Nephron progenitor cell (in vitro differentiated cells): ENCODE results near the gene OR13H1.
A peak's percentile ranks its signal among the peaks of the same experiment; 100 is the strongest.

ENCODE experiments used
- DNase-seq: peaks from one replicate; pipeline ENCODE4 v3.0.0; 2021
- H3K27ac Mint-ChIP-seq: 2 replicates; pipeline ENCODE4 v1.8.0; 2021; ENCODE audit warnings: mild to moderate bottlenecking, moderate library complexity, mixed read lengths
- H3K27me3 Mint-ChIP-seq: 2 replicates; pipeline ENCODE4 v1.8.0; 2021; ENCODE audit warnings: mild to moderate bottlenecking, low read depth, mixed read lengths; ENCODE audit not compliant: poor library complexity
- H3K36me3 Mint-ChIP-seq: 2 replicates; pipeline ENCODE4 v1.8.0; 2021; ENCODE audit warnings: low read depth, mixed read lengths
- H3K4me1 Mint-ChIP-seq: 2 replicates; pipeline ENCODE4 v1.8.0; 2021; ENCODE audit warnings: mixed read lengths
- H3K4me3 Mint-ChIP-seq: 2 replicates; pipeline ENCODE4 v1.8.0; 2021; ENCODE audit warnings: mild to moderate bottlenecking, moderate library complexity, mixed read lengths
- H3K9me3 Mint-ChIP-seq: 2 replicates; pipeline ENCODE4 v1.8.0; 2021; ENCODE audit warnings: mild to moderate bottlenecking, moderate library complexity, mixed read lengths
- TF ChIP-seq, protein P1 (sequence below): fragments of 200-600 bp; sonication (generic); IDR thresholded peaks from 2 replicates; pipeline ENCODE4 v1.5.0; 2021; ENCODE audit warnings: antibody characterized with exemption

OR13H1 gene

DNA sequence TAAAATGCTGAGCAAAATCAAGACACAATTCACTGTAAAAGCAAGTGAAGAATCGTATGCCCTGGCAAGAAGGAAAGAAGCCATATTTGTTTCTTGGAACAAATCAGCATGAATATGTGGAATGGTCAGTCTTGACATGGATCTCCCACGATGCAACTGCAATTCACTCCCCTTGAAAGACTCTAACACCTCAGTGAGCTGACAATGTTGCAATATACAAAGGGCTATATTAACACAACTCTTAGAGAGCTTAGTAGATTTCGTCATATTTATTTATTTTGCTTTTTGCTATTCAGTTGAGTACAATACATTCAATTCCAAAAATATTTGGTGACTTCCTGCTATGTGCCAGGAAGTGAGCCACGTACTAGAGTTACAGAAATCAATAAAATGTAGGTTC is 14.7 kb downstream of the OR13H1 start:
- H3K36me3 Mint-ChIP-seq: peaks cover 35% of the 10 kb centered on the region
- H3K27ac Mint-ChIP-seq: no peak overlapping the region
- no peaks in the 10 kb centered on the region for H3K27me3 Mint-ChIP-seq
- TF ChIP-seq, protein P1, sequence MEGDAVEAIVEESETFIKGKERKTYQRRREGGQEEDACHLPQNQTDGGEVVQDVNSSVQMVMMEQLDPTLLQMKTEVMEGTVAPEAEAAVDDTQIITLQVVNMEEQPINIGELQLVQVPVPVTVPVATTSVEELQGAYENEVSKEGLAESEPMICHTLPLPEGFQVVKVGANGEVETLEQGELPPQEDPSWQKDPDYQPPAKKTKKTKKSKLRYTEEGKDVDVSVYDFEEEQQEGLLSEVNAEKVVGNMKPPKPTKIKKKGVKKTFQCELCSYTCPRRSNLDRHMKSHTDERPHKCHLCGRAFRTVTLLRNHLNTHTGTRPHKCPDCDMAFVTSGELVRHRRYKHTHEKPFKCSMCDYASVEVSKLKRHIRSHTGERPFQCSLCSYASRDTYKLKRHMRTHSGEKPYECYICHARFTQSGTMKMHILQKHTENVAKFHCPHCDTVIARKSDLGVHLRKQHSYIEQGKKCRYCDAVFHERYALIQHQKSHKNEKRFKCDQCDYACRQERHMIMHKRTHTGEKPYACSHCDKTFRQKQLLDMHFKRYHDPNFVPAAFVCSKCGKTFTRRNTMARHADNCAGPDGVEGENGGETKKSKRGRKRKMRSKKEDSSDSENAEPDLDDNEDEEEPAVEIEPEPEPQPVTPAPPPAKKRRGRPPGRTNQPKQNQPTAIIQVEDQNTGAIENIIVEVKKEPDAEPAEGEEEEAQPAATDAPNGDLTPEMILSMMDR: no peak
- peaks cover 10% of the 10 kb centered on the region for H3K4me1 Mint-ChIP-seq
- no peak overlapping the region for H3K4me3 Mint-ChIP-seq
- no peak for DNase-seq
- peaks cover 30% of the 10 kb centered on the region for H3K9me3 Mint-ChIP-seq

DNA sequence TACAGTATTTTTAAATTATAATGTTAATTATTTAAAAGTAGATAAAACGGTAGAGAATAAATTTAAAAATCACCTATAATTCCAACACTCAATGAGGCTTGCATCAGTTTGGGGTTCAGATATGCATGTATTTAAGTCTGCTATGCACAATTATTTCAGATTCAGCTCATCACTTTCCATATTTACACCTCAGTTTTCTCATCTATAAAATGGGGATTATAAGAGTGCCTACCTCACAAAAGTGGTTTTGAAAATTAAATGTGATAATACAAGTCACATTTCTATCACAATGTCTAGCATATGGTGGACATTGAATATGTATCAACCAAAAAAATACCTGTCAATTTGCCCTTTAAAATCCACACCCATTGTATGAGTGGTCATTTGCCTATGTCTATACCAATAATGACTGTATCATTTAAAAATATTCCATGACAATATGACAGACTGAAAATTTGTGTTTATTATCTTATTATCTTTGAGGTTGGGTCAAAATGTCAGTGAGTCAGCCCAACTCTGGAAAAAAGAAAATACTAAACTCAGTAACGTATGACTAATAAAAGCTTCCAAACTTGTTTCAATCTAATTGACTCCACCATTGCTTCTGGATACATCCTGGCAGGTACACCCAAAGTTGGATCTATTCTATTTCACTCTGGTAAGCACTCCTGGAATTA is 20.8 kb downstream of the OR13H1 start:
- Mint-ChIP-seq H3K4me1 (peaks cover 10% of the 10 kb centered on the region), H3K27me3 (no peaks in the 10 kb centered on the region), H3K36me3 (peaks cover 26% of the 10 kb centered on the region), H3K9me3 (peaks cover 2% of the 10 kb centered on the region), H3K4me3 (no peak overlapping the region), H3K27ac (no peak overlapping the region)
- DNase-seq: no peak
- TF ChIP-seq, protein P1: no peak

DNA sequence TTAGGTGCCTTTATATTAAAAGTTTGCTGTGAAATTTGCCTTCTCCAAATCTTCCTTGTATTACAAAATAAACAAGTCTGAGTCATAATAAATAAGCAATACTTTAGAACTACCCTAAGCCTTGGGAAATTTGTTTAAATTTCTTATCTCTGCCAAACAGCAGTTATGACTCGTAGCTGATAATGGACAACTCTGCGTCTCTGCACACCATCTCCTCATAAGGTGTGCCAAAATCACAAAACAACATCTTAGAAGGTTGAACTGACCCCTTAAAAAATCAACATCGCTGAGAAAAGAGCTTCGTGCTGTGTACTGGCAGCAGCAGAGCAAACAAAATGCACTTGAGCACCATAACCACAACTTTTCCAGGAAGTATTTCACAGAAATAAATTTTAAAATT is 22.0 kb downstream of the OR13H1 start:
- Mint-ChIP-seq H3K4me1 (peaks cover 9% of the 10 kb centered on the region), H3K4me3 (no peak overlapping the region), H3K27ac (no peak overlapping the region), H3K9me3 (peaks cover 14% of the 10 kb centered on the region), H3K36me3 (peaks cover 33% of the 10 kb centered on the region), H3K27me3 (no peaks in the 10 kb centered on the region)
- TF ChIP-seq, protein P1: no peak
- DNase-seq: no peak

DNA sequence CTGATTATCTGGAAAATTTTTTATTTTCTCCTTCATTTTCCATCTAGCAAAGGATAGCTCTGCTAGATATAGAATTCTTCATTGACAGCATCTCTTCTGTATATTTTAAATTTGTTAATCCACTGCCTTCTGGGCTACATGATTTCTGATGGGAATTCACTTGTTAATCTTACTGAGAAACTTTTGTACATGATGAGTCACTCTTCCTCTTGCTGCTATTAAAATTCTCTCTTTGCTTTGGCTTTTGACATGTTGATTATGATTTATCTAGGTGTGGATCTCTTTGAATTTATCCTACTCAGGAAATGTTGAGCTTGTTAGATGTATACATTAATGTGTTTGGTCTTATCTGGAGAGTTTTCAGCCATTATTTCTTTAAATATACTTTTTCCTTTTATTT is 27.5 kb downstream of the OR13H1 start:
- DNase-seq: no peak
- Mint-ChIP-seq H3K27me3 (no peaks in the 10 kb centered on the region), H3K36me3 (peaks cover 71% of the 10 kb centered on the region), H3K4me1 (peaks cover 24% of the 10 kb centered on the region), H3K27ac (no peak overlapping the region), H3K4me3 (no peak overlapping the region), H3K9me3 (peaks cover 45% of the 10 kb centered on the region)
- TF ChIP-seq, protein P1: no peak

DNA sequence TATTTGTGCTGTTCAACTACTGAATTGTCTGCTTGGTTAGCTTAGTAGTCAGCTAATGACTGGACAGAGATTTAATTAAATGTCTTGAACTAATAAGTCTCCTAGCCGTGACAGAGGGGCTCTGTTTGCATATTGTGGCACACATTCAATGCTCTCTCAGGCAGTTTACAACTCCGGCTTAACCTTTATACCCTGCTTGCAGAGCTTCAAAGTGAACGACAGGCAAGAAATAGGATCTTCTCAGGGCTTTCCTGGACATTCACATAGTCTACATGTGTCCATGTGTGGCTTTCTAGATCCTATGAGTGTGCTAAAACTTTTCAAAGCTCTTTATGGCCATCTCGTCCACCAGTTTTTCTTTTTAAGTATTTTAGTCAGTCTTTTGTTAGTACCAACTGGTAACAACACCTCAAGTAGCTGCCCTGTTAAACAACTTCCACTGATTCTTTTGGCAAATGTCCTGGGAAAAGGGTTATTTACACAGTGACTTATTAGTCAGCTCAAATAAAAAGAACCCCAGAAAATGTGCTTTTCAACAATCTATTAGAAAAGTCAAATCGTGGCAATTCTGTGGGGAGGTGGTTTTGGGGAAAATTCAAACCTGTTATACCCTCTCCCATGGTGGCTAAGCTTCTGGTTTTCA is 28.6 kb downstream of the OR13H1 start:
- Mint-ChIP-seq H3K4me3 (no peak overlapping the region), H3K4me1 (peaks cover 32% of the 10 kb centered on the region), H3K9me3 (peaks cover 52% of the 10 kb centered on the region), H3K36me3 (peaks cover 70% of the 10 kb centered on the region), H3K27ac (peak overlapping the region; percentile 27), H3K27me3 (no peaks in the 10 kb centered on the region)
- TF ChIP-seq, protein P1: no peak
- no peak for DNase-seq

DNA sequence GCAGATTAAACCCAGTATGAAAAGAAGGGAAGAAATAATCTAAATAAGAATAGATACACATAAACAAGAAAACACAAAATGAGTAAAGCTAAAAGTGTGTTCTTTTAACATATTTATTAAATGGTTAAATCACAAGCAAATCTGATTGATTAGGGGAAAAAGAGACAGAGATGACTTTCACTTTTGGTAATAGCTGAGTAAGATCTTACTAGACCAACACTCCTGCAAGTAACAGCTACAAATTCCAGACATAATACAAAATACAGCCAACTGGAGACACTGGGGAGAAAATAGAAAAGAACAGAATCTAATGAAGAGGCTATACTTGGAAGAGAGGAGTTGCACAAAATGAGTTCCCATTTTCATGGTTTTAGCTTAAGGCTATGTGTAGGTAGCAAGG is 33.5 kb downstream of the OR13H1 start:
- Mint-ChIP-seq H3K4me3 (peak overlapping the region; percentile 90), H3K36me3 (peaks cover 40% of the 10 kb centered on the region), H3K27ac (peak overlapping the region; percentile 11), H3K4me1 (peaks cover 29% of the 10 kb centered on the region), H3K9me3 (peaks cover 51% of the 10 kb centered on the region), H3K27me3 (no peaks in the 10 kb centered on the region)
- no peak for DNase-seq
- TF ChIP-seq, protein P1: no peak
